GM18508 (cell line): Measurements from ENCODE around the gene JAKMIP1.

ENCODE experiments used
- ATAC-seq: cut with Tn5 transposase; IDR thresholded peaks from one replicate; pipeline ENCODE4 v1.9.1; 2021; ENCODE audit warnings: moderate number of reproducible peaks; ENCODE audit not compliant: insufficient read depth, unreplicated experiment

JAKMIP1 gene

GRCh38 chr4:6205567-6205931 is 5.2 kb upstream of the JAKMIP1 start:
- no peak for ATAC-seq

- no peak for ATAC-seq
Observed at GRCh38 chr4:6204871-6205566, 4.7 kb upstream of the JAKMIP1 start.

DNA sequence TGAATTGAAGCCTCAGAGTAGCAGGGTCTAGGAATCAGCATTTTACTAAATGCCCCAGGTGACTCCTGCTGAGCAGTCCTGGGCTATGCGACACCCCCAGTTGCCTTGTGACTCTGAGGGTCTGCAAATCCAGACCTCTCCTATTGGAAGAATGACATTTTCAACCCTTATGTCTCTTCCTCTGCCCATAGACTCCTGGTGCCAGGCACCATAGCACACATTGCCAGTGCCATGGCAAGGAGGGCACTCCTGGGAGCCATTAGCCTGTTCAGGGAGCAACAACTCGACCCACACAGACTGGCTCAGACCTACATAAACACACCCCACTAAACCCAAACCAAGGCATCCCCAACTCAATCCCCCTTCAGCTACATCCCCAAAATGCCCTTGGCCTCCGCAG is 3.7 kb upstream of the JAKMIP1 start:
- ATAC-seq, result no peak

DNA sequence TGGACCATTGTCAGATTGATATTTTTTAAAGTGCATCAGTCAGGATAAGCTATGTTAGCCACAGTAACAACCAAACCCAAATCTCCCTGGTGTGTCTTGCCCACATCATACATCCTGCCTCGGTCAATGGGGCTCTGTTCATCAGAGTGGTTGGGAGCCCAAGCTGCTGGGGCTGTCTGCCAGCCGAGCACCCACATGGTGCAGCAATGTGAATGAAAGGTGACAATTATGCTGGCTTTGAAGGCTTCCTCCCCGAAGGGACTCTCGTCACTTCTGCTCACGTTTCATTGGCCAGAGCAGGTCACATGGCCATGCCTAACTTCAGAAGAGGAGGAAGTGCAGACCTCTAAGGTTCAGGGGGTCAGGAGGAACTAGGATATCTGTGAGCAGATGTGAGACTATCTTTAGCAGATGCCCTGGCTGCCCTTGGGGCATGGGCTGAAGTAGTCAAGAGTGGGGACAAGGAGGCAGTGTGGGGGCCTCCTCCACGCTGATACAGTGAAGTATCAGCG is 1.3 kb upstream of the JAKMIP1 start:
- ATAC-seq, result no peak

GRCh38 chr4:6200922-6201362 is 593 bp upstream of the JAKMIP1 start:
- no peak for ATAC-seq

DNA sequence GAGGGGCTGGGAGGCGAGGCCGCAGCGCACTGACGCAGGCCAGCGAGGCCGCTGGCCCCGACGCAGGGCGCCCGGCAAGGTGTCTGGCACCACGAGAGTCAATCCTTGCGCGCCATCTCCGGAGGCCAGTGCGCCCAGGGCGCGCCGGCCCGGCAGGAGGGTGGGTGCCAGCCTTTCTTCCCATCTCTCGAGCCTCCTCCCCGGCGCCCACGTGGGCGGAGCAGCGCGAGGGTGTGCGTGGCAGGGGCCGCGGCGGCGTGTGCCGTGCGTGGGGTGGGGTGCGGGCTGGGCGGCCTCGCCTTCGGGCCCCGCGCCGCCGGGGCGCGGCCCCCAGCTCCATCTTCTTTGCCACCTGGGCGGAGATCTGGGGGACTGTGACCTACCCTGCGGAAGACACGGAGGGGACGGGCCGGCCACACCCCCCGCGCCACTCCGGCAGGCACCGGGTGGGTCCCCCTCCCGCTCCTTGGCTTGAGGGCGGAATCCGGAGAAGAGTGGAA is 877 bp downstream of the JAKMIP1 start:
- ATAC-seq, result no peak

- no peak for ATAC-seq
Observed at GRCh38 chr4:6198768-6199421, 1.5 kb downstream of the JAKMIP1 start.

DNA sequence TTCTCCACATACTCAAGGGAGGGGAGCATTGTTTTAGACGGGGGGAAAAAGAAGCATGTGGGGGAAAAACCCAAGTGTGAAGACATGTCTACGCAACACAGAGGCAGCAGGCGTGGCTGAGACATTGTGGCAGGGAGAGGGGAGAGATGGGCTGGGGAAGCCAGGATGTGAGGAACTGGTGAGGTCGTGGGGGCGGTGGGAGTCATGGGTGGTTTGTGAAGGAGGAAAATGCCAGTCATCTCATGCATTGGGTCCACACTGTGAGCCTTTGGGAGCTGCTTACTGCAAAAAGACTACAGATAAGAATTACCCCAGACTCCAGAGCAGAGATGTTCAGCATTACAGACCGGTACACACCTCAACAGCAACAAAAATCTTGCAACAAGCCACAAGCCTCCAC is 2.1 kb downstream of the JAKMIP1 start:
- ATAC-seq, result no peak

GRCh38 chr4:6197433-6198174 is 2.7 kb downstream of the JAKMIP1 start:
- ATAC-seq, result no peak

GRCh38 chr4:6196871-6197270 is 3.5 kb downstream of the JAKMIP1 start:
- ATAC-seq, result no peak

DNA sequence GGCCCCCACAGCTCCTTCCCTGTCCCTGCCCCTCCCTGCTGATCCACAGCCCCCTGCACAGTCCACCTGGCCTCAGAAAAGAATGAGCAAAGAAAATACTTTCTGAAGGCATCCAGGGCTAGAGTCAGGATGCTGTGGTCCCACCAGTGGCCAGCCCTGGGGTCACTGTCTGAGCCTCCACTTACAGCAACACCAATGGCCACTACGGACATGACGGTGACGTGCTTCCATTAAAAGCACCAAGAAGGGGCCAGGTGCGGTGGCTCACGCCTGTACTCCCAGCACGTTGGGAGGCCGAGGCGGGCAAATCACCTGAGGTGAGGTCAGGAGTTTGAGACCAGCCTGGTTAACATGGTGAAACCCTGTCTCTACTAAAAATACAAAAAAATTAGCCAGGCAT is 4.0 kb downstream of the JAKMIP1 start:
- no peak for ATAC-seq

GRCh38 chr4:6195602-6196319 is 4.6 kb downstream of the JAKMIP1 start:
- no peak for ATAC-seq

- no peak for ATAC-seq
Observed at GRCh38 chr4:6194458-6195195, 5.7 kb downstream of the JAKMIP1 start.

GRCh38 chr4:6193399-6193798 is 7.0 kb downstream of the JAKMIP1 start:
- ATAC-seq, result no peak

GRCh38 chr4:6192245-6192644 is 8.1 kb downstream of the JAKMIP1 start:
- ATAC-seq, result no peak

DNA sequence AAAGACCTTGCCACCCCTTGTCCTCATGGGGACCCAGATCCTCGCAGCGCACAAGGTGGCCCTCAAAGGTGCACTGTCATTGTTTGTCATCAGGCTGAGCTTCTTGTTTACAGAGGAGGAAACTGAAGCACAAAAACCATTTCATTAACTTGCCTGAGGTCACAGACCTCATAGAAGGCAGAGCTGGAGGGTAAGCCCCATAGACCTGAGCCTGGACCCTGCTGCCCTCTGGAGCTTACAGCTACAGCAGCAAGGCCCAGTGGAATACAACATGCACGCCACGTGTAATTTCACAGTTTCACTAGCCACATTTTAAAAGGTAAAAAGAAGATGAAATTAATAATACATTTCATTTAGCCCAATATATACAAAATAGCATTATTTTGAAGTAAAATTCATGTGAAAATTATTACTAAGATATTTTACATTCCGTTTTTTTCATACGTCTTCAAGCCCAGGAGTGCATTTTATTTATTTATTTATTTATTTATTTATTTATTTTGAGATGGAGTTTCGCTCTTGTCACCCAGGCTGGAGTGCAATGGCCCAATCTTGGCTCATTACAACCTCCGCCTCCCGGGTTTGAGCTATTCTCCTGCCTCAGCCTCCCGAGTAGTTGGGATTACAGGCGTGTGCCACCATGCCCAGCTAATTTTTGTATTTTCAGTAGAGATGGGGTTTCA is 8.8 kb downstream of the JAKMIP1 start:
- ATAC-seq, result no peak

GRCh38 chr4:6190486-6190885 is 9.9 kb downstream of the JAKMIP1 start:
- no peak for ATAC-seq

- ATAC-seq, result no peak
Observed at GRCh38 chr4:6189511-6189910, 10.8 kb downstream of the JAKMIP1 start.

DNA sequence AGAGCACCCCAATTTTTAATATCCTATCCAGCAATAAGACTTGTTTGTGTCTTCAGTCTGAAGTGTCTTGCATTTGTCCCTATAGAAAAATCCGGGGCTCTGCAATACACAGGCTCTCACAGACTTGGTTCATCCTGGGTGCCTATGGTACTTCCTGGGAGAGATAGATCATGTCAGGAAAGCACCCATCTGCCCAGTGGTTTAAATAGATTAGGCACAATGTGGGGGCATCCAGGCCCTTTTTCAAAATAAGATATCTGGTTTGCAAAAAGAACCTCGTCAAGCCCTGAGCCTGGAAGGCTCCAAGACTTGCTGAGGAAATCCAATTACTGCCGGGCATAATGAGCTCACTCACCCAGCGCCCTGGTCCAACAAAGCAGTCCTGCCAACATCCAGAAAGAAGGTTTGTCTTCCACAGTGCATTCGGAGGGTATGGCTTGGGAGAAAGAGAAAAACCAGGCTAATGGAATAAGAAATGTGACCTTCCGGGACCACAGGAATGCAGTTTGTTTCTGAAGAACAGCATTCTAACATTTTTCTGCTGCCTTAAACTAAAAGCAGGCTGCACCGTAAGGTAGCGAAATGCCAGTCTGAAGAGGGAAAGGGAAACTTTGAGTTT is 11.6 kb downstream of the JAKMIP1 start:
- ATAC-seq, result no peak
